Lower lobe of right lung (tissue), 2 donors: ENCODE results near the gene DIAPH3. TPM values are rescaled to one million over a fixed set of nuclear protein-coding genes. Genes with fewer than 3 reads are reported as not detected.

Experiments
- ATAC-seq, 2 donors: fragments of 200-7000 bp; cut with Tn5 transposase; one replicate each; pipeline ENCODE4 v1.9.1; 2020 to 2022; ENCODE audit warnings: mild to moderate bottlenecking in 2 of 2, moderate library complexity in 2 of 2
- DNase-seq: peaks from one replicate; pipeline ENCODE4 v3.0.0-alpha.2; 2020
- H3K27ac ChIP-seq: fragments of 200-600 bp; one replicate; pipeline ENCODE4 v1.8.0; 2022
- H3K27me3 ChIP-seq: fragments of 200-600 bp; one replicate; pipeline ENCODE4 v1.8.0; 2022; ENCODE audit warnings: low read depth
- H3K36me3 ChIP-seq: fragments of 200-600 bp; one replicate; pipeline ENCODE4 v1.8.0; 2022; ENCODE audit warnings: mild to moderate bottlenecking
- H3K4me1 ChIP-seq: fragments of 200-600 bp; one replicate; pipeline ENCODE4 v1.8.0; 2022
- H3K4me3 ChIP-seq: fragments of 200-600 bp; one replicate; pipeline ENCODE4 v1.8.0; 2022; ENCODE audit warnings: mild to moderate bottlenecking
- H3K9me3 ChIP-seq: fragments of 200-600 bp; one replicate; pipeline ENCODE4 v1.8.0; 2022
- CTCF ChIP-seq: fragments of 200-600 bp; IDR thresholded peaks from one replicate; pipeline ENCODE4 v1.8.0; 2022; ENCODE audit warnings: antibody characterized with exemption, mild to moderate bottlenecking
- intact Hi-C: fragments of 100-400 bp; cut with DNase I; formaldehyde crosslinking; loops from one replicate; pipeline ENCODE4 v1.11.0; 2022
- total RNA-seq: library from RNA; stranded (reverse); fragmentation: NEBNext Ultra II Directional; extraction: Animal tissue kit (Norgen Biotek cat#: 25700); gene quantifications from one replicate; pipeline ENCODE4 v1.2.1, GENCODE V29; 2021
- donor health status: DM: no; HTN: yes; CAD: no; lungs with severe emphysema.

The DIAPH3 gene
- total RNA-seq, 1 donor from 2014 or later, result 3.2 TPM

- intact Hi-C loops, result no loop called here
- Histone ChIP-seq H3K4me3 (no peak overlapping the region), H3K27me3 (no peaks in the 10 kb centered on the region), H3K36me3 (no peaks in the 10 kb centered on the region), H3K4me1 (no peaks in the 10 kb centered on the region), H3K9me3 (peaks cover 7% of the 10 kb centered on the region), H3K27ac (no peak overlapping the region)
- ATAC-seq, result no peak
- TF ChIP-seq CTCF, result no peak
- no peak for DNase-seq
Observed at GRCh38 chr13:60112771-60113170, 51.0 kb downstream of the DIAPH3 start.

GRCh38 chr13:60111691-60112090 lies 52.0 kb downstream of the DIAPH3 start:
- no peak for ATAC-seq

GRCh38 chr13:60109285-60109684 lies 54.4 kb downstream of the DIAPH3 start:
- TF ChIP-seq CTCF, result no peak
- Histone ChIP-seq H3K27me3 (no peaks in the 10 kb centered on the region), H3K27ac (no peak overlapping the region), H3K4me3 (no peak overlapping the region), H3K36me3 (no peaks in the 10 kb centered on the region), H3K9me3 (peaks cover 3% of the 10 kb centered on the region), H3K4me1 (no peaks in the 10 kb centered on the region)
- intact Hi-C loops, result no loop called here
- DNase-seq, result no peak
- ATAC-seq, result no peak

More at GRCh38 chr13:60111691-60112090, 52.0 kb downstream of the DIAPH3 start:
- TF ChIP-seq CTCF, result no peak
- no peak for DNase-seq
- Histone ChIP-seq H3K4me1 (no peaks in the 10 kb centered on the region), H3K27ac (no peak overlapping the region), H3K27me3 (no peaks in the 10 kb centered on the region), H3K4me3 (no peak overlapping the region), H3K9me3 (peaks cover 7% of the 10 kb centered on the region), H3K36me3 (no peaks in the 10 kb centered on the region)
- intact Hi-C loops, result no loop called here

GRCh38 chr13:60108589-60108988 lies 55.1 kb downstream of the DIAPH3 start:
- Histone ChIP-seq H3K27me3 (no peaks in the 10 kb centered on the region), H3K36me3 (no peaks in the 10 kb centered on the region), H3K9me3 (no peaks in the 10 kb centered on the region), H3K4me3 (no peak overlapping the region), H3K4me1 (no peaks in the 10 kb centered on the region), H3K27ac (no peak overlapping the region)
- TF ChIP-seq CTCF, result no peak
- ATAC-seq (no peak), DNase-seq (no peak)
- intact Hi-C loops, result no loop called here

GRCh38 chr13:60099631-60100420 lies 63.9 kb downstream of the DIAPH3 start:
- DNase-seq, result no peak
- no peaks in the 10 kb centered on the region for H3K27me3 ChIP-seq
- H3K9me3 ChIP-seq, result no peaks in the 10 kb centered on the region
- ATAC-seq, result no peak
- no peak overlapping the region for H3K27ac ChIP-seq
- no peaks in the 10 kb centered on the region for H3K36me3 ChIP-seq
- intact Hi-C loops, result no loop called here
- TF ChIP-seq CTCF, result no peak
- no peaks in the 10 kb centered on the region for H3K4me1 ChIP-seq
- H3K4me3 ChIP-seq, result no peak overlapping the region
